ENCODE results near the gene MTCH2.

Gene MTCH2

DNA sequence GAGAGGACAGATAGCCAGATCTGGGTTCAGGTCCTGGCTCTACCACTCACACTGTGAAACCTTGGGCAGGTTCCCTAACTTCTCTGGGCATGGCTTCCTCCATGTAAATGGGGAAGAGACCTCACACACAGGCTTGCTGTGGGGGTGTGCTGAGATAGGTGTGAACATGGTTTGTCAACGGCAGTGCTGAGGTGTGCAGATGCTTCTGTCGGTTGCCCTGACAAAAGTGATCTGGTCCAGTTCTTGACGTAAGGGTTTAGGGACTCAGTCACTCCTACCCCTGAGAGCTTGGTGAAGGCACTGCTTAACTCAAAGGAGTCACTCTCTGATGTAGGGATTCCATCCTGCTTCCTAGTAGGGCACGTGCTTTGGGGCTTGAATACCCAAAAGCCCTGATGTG lies 50.1 kb downstream of the MTCH2 start:
- no peak overlapping the region for H3K4me3 ChIP-seq (ENCODE audit: low read depth, low read length)

DNA sequence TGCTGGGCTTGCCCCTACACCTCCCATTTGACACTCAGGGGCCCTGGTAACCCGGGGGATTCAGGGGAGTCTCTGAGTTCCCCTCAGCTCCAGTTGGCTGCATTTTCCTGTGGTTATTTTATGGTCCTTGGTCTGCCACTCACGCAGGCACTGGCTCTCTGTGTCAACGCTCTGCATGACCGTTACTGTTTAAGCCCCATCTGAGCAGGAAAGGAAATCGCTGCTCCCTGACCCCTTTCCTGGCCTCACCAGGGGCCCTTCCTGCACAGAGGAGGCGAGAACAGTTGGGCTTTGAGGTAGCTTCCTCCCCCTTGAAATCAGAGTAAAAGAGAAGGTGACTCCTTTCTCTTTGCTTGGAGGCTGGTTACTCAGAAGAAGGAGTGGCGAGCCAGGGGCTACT lies 50.6 kb downstream of the MTCH2 start:
- no peak for DNase-seq
- Histone ChIP-seq H3K9me3 (no peaks in the 10 kb centered on the region), H3K4me1 (no peaks in the 10 kb centered on the region), H3K27me3 (peaks cover 8% of the 10 kb centered on the region), H3K4me3 (ENCODE audit: low read depth, low read length) (no peak overlapping the region), H3K36me3 (no peaks in the 10 kb centered on the region)
- TF ChIP-seq, protein P1, sequence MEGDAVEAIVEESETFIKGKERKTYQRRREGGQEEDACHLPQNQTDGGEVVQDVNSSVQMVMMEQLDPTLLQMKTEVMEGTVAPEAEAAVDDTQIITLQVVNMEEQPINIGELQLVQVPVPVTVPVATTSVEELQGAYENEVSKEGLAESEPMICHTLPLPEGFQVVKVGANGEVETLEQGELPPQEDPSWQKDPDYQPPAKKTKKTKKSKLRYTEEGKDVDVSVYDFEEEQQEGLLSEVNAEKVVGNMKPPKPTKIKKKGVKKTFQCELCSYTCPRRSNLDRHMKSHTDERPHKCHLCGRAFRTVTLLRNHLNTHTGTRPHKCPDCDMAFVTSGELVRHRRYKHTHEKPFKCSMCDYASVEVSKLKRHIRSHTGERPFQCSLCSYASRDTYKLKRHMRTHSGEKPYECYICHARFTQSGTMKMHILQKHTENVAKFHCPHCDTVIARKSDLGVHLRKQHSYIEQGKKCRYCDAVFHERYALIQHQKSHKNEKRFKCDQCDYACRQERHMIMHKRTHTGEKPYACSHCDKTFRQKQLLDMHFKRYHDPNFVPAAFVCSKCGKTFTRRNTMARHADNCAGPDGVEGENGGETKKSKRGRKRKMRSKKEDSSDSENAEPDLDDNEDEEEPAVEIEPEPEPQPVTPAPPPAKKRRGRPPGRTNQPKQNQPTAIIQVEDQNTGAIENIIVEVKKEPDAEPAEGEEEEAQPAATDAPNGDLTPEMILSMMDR (IDR thresholded peaks at IDR 0.05; ENCODE audit: low read depth, low read length) = no peak

More for the DNA sequence above, 50.1 kb downstream of the MTCH2 start:
- TF ChIP-seq, protein P1 (IDR thresholded peaks at IDR 0.05; ENCODE audit: low read depth, low read length) = no peak
- DNase-seq = no peak
- H3K4me1 ChIP-seq = no peaks in the 10 kb centered on the region
- no peaks in the 10 kb centered on the region for H3K36me3 ChIP-seq
- no peaks in the 10 kb centered on the region for H3K9me3 ChIP-seq
- peaks cover 8% of the 10 kb centered on the region for H3K27me3 ChIP-seq

DNA sequence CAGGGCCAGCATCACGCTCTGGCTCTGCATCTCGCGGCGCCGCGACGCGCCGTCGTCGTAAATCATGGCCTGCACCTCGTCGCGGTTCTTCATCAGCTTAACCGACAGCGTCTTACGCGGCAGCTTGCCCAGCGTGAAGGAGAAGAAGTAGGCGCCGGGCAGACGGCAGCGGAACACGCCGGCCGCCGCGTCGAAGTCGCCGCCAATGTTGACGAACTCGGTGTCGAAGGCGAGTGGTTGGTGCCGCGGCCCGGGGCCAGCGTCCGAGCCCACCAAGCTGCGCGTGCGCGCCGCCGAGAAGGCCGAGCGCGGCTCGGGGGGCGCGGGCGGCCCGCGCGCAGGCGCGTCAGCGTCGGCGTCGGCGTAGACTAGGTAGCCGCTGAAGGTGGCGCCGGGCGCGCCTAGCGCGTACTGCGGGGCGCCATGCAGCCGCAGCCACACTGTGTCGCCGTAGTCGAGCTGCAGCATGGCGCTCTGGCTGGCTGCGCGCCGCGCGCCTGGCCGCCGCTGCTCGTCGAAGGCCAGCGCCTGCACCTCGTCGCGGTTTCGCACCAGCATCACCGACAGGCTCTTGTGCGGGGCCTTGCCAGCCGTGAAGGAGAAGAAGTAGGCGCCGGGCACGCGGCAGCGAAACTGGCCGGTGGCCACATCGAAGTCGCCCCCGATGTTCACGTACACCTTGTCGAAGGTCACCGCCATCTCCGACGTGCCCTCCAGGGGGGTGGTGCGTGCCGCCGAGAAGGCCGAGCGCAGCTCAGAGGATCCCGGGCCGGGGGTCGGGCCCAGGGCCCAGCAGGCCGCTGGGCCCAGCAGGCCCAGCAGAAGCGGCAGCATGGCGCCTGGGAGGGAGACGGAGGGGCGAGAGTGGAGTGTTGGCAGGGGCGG lies 52.1 kb downstream of the MTCH2 start:
- TF ChIP-seq, protein P1 (IDR thresholded peaks at IDR 0.05; ENCODE audit: low read depth, low read length) = no peak
- Histone ChIP-seq H3K4me3 (ENCODE audit: low read depth, low read length) (no peak overlapping the region), H3K36me3 (no peaks in the 10 kb centered on the region), H3K4me1 (no peaks in the 10 kb centered on the region), H3K9me3 (no peaks in the 10 kb centered on the region), H3K27me3 (peaks cover 8% of the 10 kb centered on the region)
- DNase-seq = no peak

DNA sequence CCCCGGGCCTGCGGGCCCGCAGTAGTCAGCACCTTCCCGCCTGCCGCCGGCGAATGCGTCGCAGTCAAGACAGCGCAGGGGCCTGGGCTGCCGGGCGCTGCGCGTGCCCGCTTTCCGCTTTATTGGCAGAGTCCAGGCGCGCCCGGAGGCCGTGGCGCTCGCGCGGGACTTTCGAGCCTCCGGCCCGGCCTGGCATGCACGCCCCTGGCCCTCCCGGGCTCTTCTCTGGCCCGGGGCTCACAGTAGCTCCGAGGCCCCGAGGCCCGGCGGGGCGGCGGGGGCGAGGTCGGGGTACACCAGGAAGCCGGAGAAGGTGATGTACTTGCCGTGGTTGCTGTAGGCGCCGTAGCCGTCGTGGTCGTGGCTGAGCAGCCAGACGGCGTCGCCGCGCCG lies 52.8 kb downstream of the MTCH2 start:
- peaks cover 8% of the 10 kb centered on the region for H3K27me3 ChIP-seq
- TF ChIP-seq, protein P1 (IDR thresholded peaks at IDR 0.05; ENCODE audit: low read depth, low read length) = no peak
- H3K4me1 ChIP-seq = no peaks in the 10 kb centered on the region
- H3K4me3 ChIP-seq (ENCODE audit: low read depth, low read length) = no peak overlapping the region
- no peaks in the 10 kb centered on the region for H3K36me3 ChIP-seq
- H3K9me3 ChIP-seq = no peaks in the 10 kb centered on the region
- no peak for DNase-seq

DNA sequence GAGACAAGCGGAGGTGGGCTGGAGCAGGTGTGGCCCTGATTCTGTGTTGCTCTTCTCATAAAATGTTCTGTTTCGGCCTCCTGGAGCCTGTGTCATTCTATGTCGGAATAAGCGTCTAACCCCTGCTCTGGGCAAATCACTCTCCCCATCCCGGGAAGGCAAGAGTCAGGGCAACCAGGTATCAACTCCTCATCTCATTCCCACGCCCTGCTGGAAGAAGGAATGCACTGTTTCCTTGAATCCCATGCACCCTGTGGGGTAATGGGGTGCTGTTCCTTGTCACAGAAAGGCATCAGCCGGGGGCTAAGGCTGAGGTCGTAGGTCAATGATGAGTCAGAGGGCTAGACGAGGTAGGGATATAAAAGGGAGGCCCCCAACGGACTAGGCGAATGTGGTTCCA lies 53.2 kb downstream of the MTCH2 start:
- DNase-seq = no peak
- TF ChIP-seq, protein P1 (IDR thresholded peaks at IDR 0.05; ENCODE audit: low read depth, low read length) = no peak
- no peak overlapping the region for H3K4me3 ChIP-seq (ENCODE audit: low read depth, low read length)
- peaks cover 8% of the 10 kb centered on the region for H3K27me3 ChIP-seq
- no peaks in the 10 kb centered on the region for H3K9me3 ChIP-seq
- no peaks in the 10 kb centered on the region for H3K4me1 ChIP-seq
- no peaks in the 10 kb centered on the region for H3K36me3 ChIP-seq

DNA sequence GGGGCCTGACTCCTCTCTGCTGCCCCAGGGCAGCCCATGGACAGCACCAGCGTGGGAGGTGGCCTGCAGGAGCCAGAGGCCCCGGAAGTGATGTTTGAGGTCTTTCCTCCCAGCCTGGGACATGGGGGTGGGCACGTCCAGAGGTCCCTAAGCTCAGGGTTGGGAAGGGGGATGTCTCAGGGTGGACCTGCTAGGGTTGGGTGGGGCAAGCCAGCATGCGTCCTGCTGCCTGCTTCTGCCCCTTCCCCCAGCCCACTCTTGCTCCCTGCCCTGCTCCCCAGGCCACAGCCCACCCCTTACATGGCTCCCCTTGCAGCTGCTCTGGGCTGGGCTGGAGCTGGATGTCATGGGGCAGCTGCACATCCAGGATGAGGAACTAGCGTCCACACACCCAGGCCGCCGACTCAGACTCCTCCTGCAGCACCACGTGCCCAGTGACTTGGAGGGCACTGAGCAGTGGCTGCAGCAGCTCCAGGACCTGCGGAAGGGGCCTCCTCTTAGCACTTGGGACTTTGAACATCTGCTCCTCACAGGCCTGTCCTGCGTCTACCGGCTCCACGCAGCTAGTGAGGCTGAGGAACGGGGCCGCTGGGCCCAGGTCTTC lies 54.5 kb downstream of the MTCH2 start:
- no peak for DNase-seq
- no peaks in the 10 kb centered on the region for H3K27me3 ChIP-seq
- H3K36me3 ChIP-seq = no peaks in the 10 kb centered on the region; the same call in 1 of the 2 replicates
- no peaks in the 10 kb centered on the region for H3K9me3 ChIP-seq
- H3K4me3 ChIP-seq (ENCODE audit: low read depth, low read length) = no peak overlapping the region
- TF ChIP-seq, protein P1 (IDR thresholded peaks at IDR 0.05; ENCODE audit: low read depth, low read length) = no peak
- H3K4me1 ChIP-seq = no peaks in the 10 kb centered on the region

Data from BE2C (cell line).